SK-N-MC (cell line): ENCODE data around the gene LEFTY2.
"Not testable (repeated sequence)": the region's sequence is repeated elsewhere in the genome, so short reads cannot be mapped to it uniquely, and the experiment has no call there.

ENCODE experiments used
- DNase-seq: peaks from one replicate; pipeline ENCODE4 v3.0.0-alpha.2; 2011; ENCODE audit warnings: low read depth, low spot score
- H3K27ac ChIP-seq: fragments of 200-600 bp; sonication (generic); 2 replicates; pipeline ENCODE4 v1.5.1; 2016; ENCODE audit warnings: mixed run types
- H3K36me3 ChIP-seq: fragments of 200-600 bp; sonication (generic); 2 replicates; pipeline ENCODE4 v1.6.1; 2017; ENCODE audit warnings: antibody characterized with exemption, low read length, mixed read lengths; ENCODE audit not compliant: insufficient read depth
- H3K4me3 ChIP-seq: fragments of 200-600 bp; sonication (generic); 2 replicates; pipeline ENCODE4 v1.5.1; 2016
- H3K9ac ChIP-seq: fragments of 200-600 bp; sonication (generic); 2 replicates; pipeline ENCODE4 v1.8.0; 2017; ENCODE audit warnings: mixed run types, mixed read lengths; ENCODE audit not compliant: insufficient read length
- H3K9me3 ChIP-seq: fragments of 200-600 bp; sonication (generic); 2 replicates; pipeline ENCODE4 v1.6.1; 2017; ENCODE audit warnings: low read depth, mild to moderate bottlenecking, antibody characterized with exemption, low read length, moderate library complexity, mixed read lengths
- EZH2 ChIP-seq: fragments of 200-600 bp; sonication (generic); IDR thresholded peaks from one replicate; pipeline ENCODE4 v1.6.1; 2017; ENCODE audit warnings: antibody characterized with exemption
- FOXP2 ChIP-seq: optimal IDR thresholded peaks from 2 replicates; pipeline ENCODE3; 2011; ENCODE audit warnings: mild to moderate bottlenecking, moderate library complexity; ENCODE audit not compliant: insufficient read depth; ENCODE audit errors: extremely low read length, control extremely low read depth
- POLR2AphosphoS5 ChIP-seq: IDR thresholded peaks from 2 replicates; pipeline ENCODE4 v1.6.1; 2012; ENCODE audit warnings: mild to moderate bottlenecking, low read depth, low read length, borderline replicate concordance

The LEFTY2 gene

GRCh38 chr1:225973158-225973557, 32.1 kb upstream of the LEFTY2 start:
- Histone ChIP-seq H3K9ac (no peak overlapping the region), H3K4me3 (no peak overlapping the region), H3K36me3 (no peaks in the 10 kb centered on the region), H3K9me3 (no peaks in the 10 kb centered on the region), H3K27ac (no peak overlapping the region)
- TF ChIP-seq EZH2: no peak
- no peak for TF ChIP-seq POLR2AphosphoS5
- TF ChIP-seq FOXP2: no peak
- DNase-seq: no peak

- H3K9ac ChIP-seq: no peak overlapping the region
- H3K36me3 ChIP-seq: no peaks in the 10 kb centered on the region
- H3K27ac ChIP-seq: no peak overlapping the region
- no peak overlapping the region for H3K4me3 ChIP-seq
- DNase-seq: no peak
- TF ChIP-seq POLR2AphosphoS5: no peak
- TF ChIP-seq FOXP2: no peak
- no peak for TF ChIP-seq EZH2
- H3K9me3 ChIP-seq: no peaks in the 10 kb centered on the region
These were observed 31.5 kb upstream of the LEFTY2 start for GRCh38 chr1:225972344-225973152.

GRCh38 chr1:225970592-225971157, 29.7 kb upstream of the LEFTY2 start:
- not testable (repeated sequence) for DNase-seq, H3K4me3 ChIP-seq, H3K9me3 ChIP-seq, H3K27ac ChIP-seq, H3K9ac ChIP-seq, H3K36me3 ChIP-seq

- DNase-seq, H3K9me3 ChIP-seq, H3K36me3 ChIP-seq, H3K27ac ChIP-seq, H3K9ac ChIP-seq, H3K4me3 ChIP-seq: not testable (repeated sequence)
These were observed 28.7 kb upstream of the LEFTY2 start for GRCh38 chr1:225969751-225970150.

GRCh38 chr1:225965231-225965630, 24.2 kb upstream of the LEFTY2 start:
- DNase-seq: no peak
- no peak for TF ChIP-seq FOXP2
- no peak for TF ChIP-seq POLR2AphosphoS5
- TF ChIP-seq EZH2: no peak
- no peak overlapping the region for H3K9ac ChIP-seq
- H3K9me3 ChIP-seq: no peaks in the 10 kb centered on the region
- H3K4me3 ChIP-seq: no peak overlapping the region
- H3K36me3 ChIP-seq: no peaks in the 10 kb centered on the region
- no peak overlapping the region for H3K27ac ChIP-seq

GRCh38 chr1:225963735-225964530, 22.9 kb upstream of the LEFTY2 start:
- H3K9me3 ChIP-seq: no peaks in the 10 kb centered on the region
- no peak for DNase-seq
- H3K4me3 ChIP-seq: no peak overlapping the region
- H3K9ac ChIP-seq: no peak overlapping the region
- H3K27ac ChIP-seq: no peak overlapping the region
- no peak for TF ChIP-seq EZH2
- no peak for TF ChIP-seq POLR2AphosphoS5
- TF ChIP-seq FOXP2: no peak
- H3K36me3 ChIP-seq: no peaks in the 10 kb centered on the region

GRCh38 chr1:225962440-225962975, 21.5 kb upstream of the LEFTY2 start:
- no peak overlapping the region for H3K4me3 ChIP-seq
- no peak overlapping the region for H3K27ac ChIP-seq
- no peaks in the 10 kb centered on the region for H3K36me3 ChIP-seq
- DNase-seq: no peak
- no peak overlapping the region for H3K9ac ChIP-seq
- H3K9me3 ChIP-seq: no peaks in the 10 kb centered on the region
- TF ChIP-seq FOXP2 (no peak), POLR2AphosphoS5 (no peak), EZH2 (no peak)

- no peak overlapping the region for H3K27ac ChIP-seq
- TF ChIP-seq FOXP2: no peak
- TF ChIP-seq EZH2: no peak
- no peak for TF ChIP-seq POLR2AphosphoS5
- DNase-seq: no peak
- no peaks in the 10 kb centered on the region for H3K36me3 ChIP-seq
- H3K4me3 ChIP-seq: no peak overlapping the region
- H3K9ac ChIP-seq: no peak overlapping the region
- H3K9me3 ChIP-seq: no peaks in the 10 kb centered on the region
These were observed 20.8 kb upstream of the LEFTY2 start for GRCh38 chr1:225961659-225962439.

GRCh38 chr1:225958041-225958440, 17.0 kb upstream of the LEFTY2 start:
- DNase-seq: no peak
- no peak for TF ChIP-seq POLR2AphosphoS5
- Histone ChIP-seq H3K9me3 (no peaks in the 10 kb centered on the region), H3K9ac (no peak overlapping the region), H3K36me3 (no peaks in the 10 kb centered on the region), H3K4me3 (no peak overlapping the region), H3K27ac (no peak overlapping the region)
